ENCODE results near the gene NBDY.

Gene NBDY

GRCh38 chrX:56786889-56787733, 58.1 kb downstream of the NBDY start:
- no peak for DNase-seq

- DNase-seq: no peak
These were observed 58.7 kb downstream of the NBDY start for GRCh38 chrX:56787734-56788152.

GRCh38 chrX:56788229-56788628, 59.2 kb downstream of the NBDY start:
- peak; percentile 44 for DNase-seq

- no peak for DNase-seq
These were observed 59.7 kb downstream of the NBDY start for GRCh38 chrX:56788717-56789122.

- DNase-seq: no peak
These were observed 60.6 kb downstream of the NBDY start for GRCh38 chrX:56789518-56790070.

GRCh38 chrX:56790778-56791177, 61.7 kb downstream of the NBDY start:
- DNase-seq: no peak

- no peak for DNase-seq
These were observed 62.4 kb downstream of the NBDY start for GRCh38 chrX:56791456-56791855.

- DNase-seq: no peak
These were observed 63.4 kb downstream of the NBDY start for GRCh38 chrX:56792270-56793111.

- DNase-seq: no peak
These were observed 64.0 kb downstream of the NBDY start for GRCh38 chrX:56793112-56793430.

GRCh38 chrX:56793521-56794320, 64.7 kb downstream of the NBDY start:
- DNase-seq: peak; percentile 52

- no peak for DNase-seq
These were observed 65.6 kb downstream of the NBDY start for GRCh38 chrX:56794404-56795230.

- no peak for DNase-seq
These were observed 66.3 kb downstream of the NBDY start for GRCh38 chrX:56795309-56795868.

- DNase-seq: no peak
These were observed 67.8 kb downstream of the NBDY start for GRCh38 chrX:56796641-56797395.

- DNase-seq: no peak
These were observed 68.7 kb downstream of the NBDY start for GRCh38 chrX:56797574-56798338.

GRCh38 chrX:56798339-56798711, 69.3 kb downstream of the NBDY start:
- no peak for DNase-seq

GRCh38 chrX:56798866-56799758, 70.1 kb downstream of the NBDY start:
- DNase-seq: peak; percentile 81

- DNase-seq: no peak
These were observed 71.3 kb downstream of the NBDY start for GRCh38 chrX:56800307-56800706.

GRCh38 chrX:56800801-56801200, 71.8 kb downstream of the NBDY start:
- no peak for DNase-seq

GRCh38 chrX:56802428-56802827, 73.4 kb downstream of the NBDY start:
- DNase-seq: no peak
